CD14-positive monocyte (primary cell): ENCODE data around the gene PHRF1. TPM values are rescaled to one million over a fixed set of nuclear protein-coding genes. Genes with fewer than 3 reads are reported as not detected.
A peak's percentile ranks its signal among the peaks of the same experiment; 100 is the strongest.

Experiments used
- DNase-seq, 3 donors: peaks; one replicate each; pipeline ENCODE4 v3.0.0-alpha.2; 2011 to 2022
- H2AFZ ChIP-seq: 2 replicates; pipeline ENCODE4 v1.6.0; 2012; ENCODE audit warnings: mild to moderate bottlenecking, low read depth, low read length, inconsistent platforms; ENCODE audit not compliant: insufficient read depth, poor library complexity, severe bottlenecking
- H3K27ac ChIP-seq, 2 donors: 1 replicate in 1 of 2; 2 replicates in 1 of 2; pipeline ENCODE4 v1.5.1; 2012 to 2013; ENCODE audit warnings: low read length in 2 of 2, control low read depth in 1 of 2, inconsistent platforms in 1 of 2, low read depth in 1 of 2, mild to moderate bottlenecking in 1 of 2
- H3K27me3 ChIP-seq, 2 donors: one replicate each; pipeline versions ENCODE4 v1.6.0 to v1.6.1; 2011 to 2013; ENCODE audit warnings: low read length in 2 of 2; ENCODE audit not compliant: control insufficient read depth in 2 of 2, insufficient read depth in 2 of 2
- H3K36me3 ChIP-seq, 2 donors: replicated peaks in 1 of 2; 1 replicate in 1 of 2; 2 replicates in 1 of 2; pipeline versions ENCODE4 v1.5.1 to v1.6.1; 2012 to 2013; ENCODE audit warnings: low read length in 2 of 2, control low read depth in 1 of 2, inconsistent platforms in 1 of 2, mild to moderate bottlenecking in 1 of 2; ENCODE audit not compliant: insufficient read depth in 2 of 2, control insufficient read depth in 1 of 2
- H3K4me1 ChIP-seq, 2 donors: 1 replicate in 1 of 2; 2 replicates in 1 of 2; pipeline versions ENCODE4 v1.5.1 to v1.6.1; 2012 to 2013; ENCODE audit warnings: low read length in 2 of 2, control low read depth in 1 of 2, inconsistent platforms in 1 of 2, mild to moderate bottlenecking in 1 of 2, moderate library complexity in 1 of 2; ENCODE audit not compliant: insufficient read depth in 2 of 2, control insufficient read depth in 1 of 2
- H3K4me2 ChIP-seq: replicated peaks from 2 replicates; pipeline ENCODE3; 2012; ENCODE audit warnings: low read length, moderate library complexity, mild to moderate bottlenecking; ENCODE audit not compliant: poor library complexity, severe bottlenecking; ENCODE audit errors: extremely low read depth
- H3K4me3 ChIP-seq, 3 experiments: fragments of 200-600 bp in 1 of 3; sonication (generic) in 1 of 3; replicated peaks in 1 of 3; 1 replicate in 2 of 3; 2 replicates in 1 of 3; pipeline ENCODE4 v1.5.1; 2011 to 2013; ENCODE audit warnings: low read length in 3 of 3, mild to moderate bottlenecking in 3 of 3, control low read depth in 2 of 3, low read depth in 2 of 3, inconsistent platforms in 1 of 3, moderate library complexity in 1 of 3
- H3K79me2 ChIP-seq: 2 replicates; pipeline ENCODE4 v1.6.0; 2012; ENCODE audit warnings: mild to moderate bottlenecking, control low read depth, inconsistent platforms, low read length, moderate library complexity; ENCODE audit not compliant: insufficient read depth
- H3K9ac ChIP-seq: 2 replicates; pipeline ENCODE4 v1.6.0; 2017; ENCODE audit warnings: low read length, mild to moderate bottlenecking; ENCODE audit not compliant: insufficient read depth, poor library complexity, severe bottlenecking
- H3K9me3 ChIP-seq, 2 donors: replicated peaks in 1 of 2; 1 replicate in 1 of 2; 2 replicates in 1 of 2; pipeline versions ENCODE4 v1.5.1 to v1.6.1; 2012 to 2013; ENCODE audit warnings: low read length in 2 of 2, control low read depth in 1 of 2; ENCODE audit not compliant: control insufficient read depth in 1 of 2, insufficient read depth in 1 of 2
- H4K20me1 ChIP-seq: 2 replicates; pipeline ENCODE4 v1.6.0; 2012; ENCODE audit warnings: mild to moderate bottlenecking, low read length, control low read depth, moderate library complexity; ENCODE audit not compliant: insufficient read depth
- H3K27ac Mint-ChIP-seq, 7 donors: one replicate each; pipeline ENCODE4 v1.8.0; 2020; ENCODE audit warnings: mild to moderate bottlenecking in 7 of 7, mixed read lengths in 7 of 7, moderate library complexity in 6 of 7, inconsistent platforms in 2 of 7
- H3K27me3 Mint-ChIP-seq, 3 donors: one replicate each; pipeline ENCODE4 v1.8.0; 2021 to 2022; ENCODE audit warnings: low read depth in 3 of 3, mild to moderate bottlenecking in 3 of 3, mixed read lengths in 3 of 3, moderate library complexity in 3 of 3, inconsistent platforms in 1 of 3
- H3K36me3 Mint-ChIP-seq, 2 donors: one replicate each; pipeline ENCODE4 v1.8.0; 2020; ENCODE audit warnings: mixed read lengths in 2 of 2, inconsistent platforms in 1 of 2, mild to moderate bottlenecking in 1 of 2
- H3K4me1 Mint-ChIP-seq: one replicate; pipeline ENCODE4 v1.8.0; 2020; ENCODE audit warnings: mild to moderate bottlenecking, mixed read lengths
- H3K4me3 Mint-ChIP-seq, 2 donors: one replicate each; pipeline ENCODE4 v1.8.0; 2020; ENCODE audit warnings: mild to moderate bottlenecking in 2 of 2, mixed read lengths in 2 of 2, moderate library complexity in 1 of 2
- H3K9me3 Mint-ChIP-seq, 7 donors: one replicate each; pipeline ENCODE4 v1.8.0; 2020 to 2022; ENCODE audit warnings: mixed read lengths in 7 of 7, mild to moderate bottlenecking in 6 of 7, moderate library complexity in 6 of 7, inconsistent platforms in 2 of 7
- CTCF ChIP-seq: fragments of 200-600 bp; IDR thresholded peaks from one replicate; pipeline ENCODE4 v1.8.0; 2022; ENCODE audit warnings: antibody characterized with exemption, mild to moderate bottlenecking
- WGBS: methylation state at CpG from one replicate; pipeline ENCODE4 v1.1.5; 2013; ENCODE audit warnings: missing lambda C conversion rate; ENCODE audit not compliant: insufficient coverage; 5-methylcytosine and 5-hydroxymethylcytosine counted together
- intact Hi-C, 2 donors: fragments of 100-400 bp; cut with micrococcal nuclease; formaldehyde crosslinking; loops; one replicate each; pipeline versions ENCODE4 v1.15.0 to v1.15.1; 2023
- polyA plus RNA-seq, 3 donors: library from polyadenylated mRNA; depleted of rRNA in 1 of 3; unstranded in 2 of 3; stranded (reverse) in 1 of 3; fragments of 300-500 nt in 2 of 3; fragments of >200 nt in 1 of 3; fragmentation: Illumina TruSeq in 2 of 3; gene quantifications; 1 replicate in 2 of 3; 2 replicates in 1 of 3; pipeline ENCODE4 v1.2.3, GENCODE V29; 2012 to 2021

The PHRF1 gene
- polyA plus RNA-seq, 3 donors = 1.3 to 11.1 (median 3.3) TPM

- intact Hi-C loops = no loop called here
- Histone ChIP-seq H3K9ac (no peak overlapping the region), H3K4me3 (no peak overlapping the region), H2AFZ (no peak overlapping the region), H3K79me2 (peaks cover 22% of the 10 kb centered on the region), H3K9me3 (no peaks in the 10 kb centered on the region), H3K4me1 (peaks cover 3 to 4% of the 10 kb centered on the region in 2 donors), H3K4me2 (no peak overlapping the region), H3K36me3 (peaks cover 82 to 97% of the 10 kb centered on the region in 2 donors), H3K27ac (no peak overlapping the region), H3K27me3 (no peaks in the 10 kb centered on the region), H4K20me1 (peaks cover 68% of the 10 kb centered on the region)
- TF ChIP-seq CTCF = no peak
- peaks cover 80 to 97% of the 10 kb centered on the region in 2 donors for H3K36me3 Mint-ChIP-seq
- H3K9me3 Mint-ChIP-seq = no peaks in the 10 kb centered on the region
- H3K4me3 Mint-ChIP-seq = no peak overlapping the region
- peaks cover 0 to 2% (median 0%) of the 10 kb centered on the region in 3 donors for H3K27me3 Mint-ChIP-seq
- H3K4me1 Mint-ChIP-seq = peaks cover 6% of the 10 kb centered on the region
- peak overlapping the region in 1 of 7 donors; percentile 23 for H3K27ac Mint-ChIP-seq
- 100% methylated on average over 15 of the region's 21 CpGs for WGBS
- DNase-seq = no peak
Measured at GRCh38 chr11:593347-593746, 17.1 kb downstream of the PHRF1 start.

GRCh38 chr11:595400-595799, 19.1 kb downstream of the PHRF1 start:
- H3K27me3 Mint-ChIP-seq = peaks cover 0 to 2% (median 0%) of the 10 kb centered on the region in 3 donors
- no peaks in the 10 kb centered on the region for H3K4me1 Mint-ChIP-seq
- Histone ChIP-seq H3K79me2 (peaks cover 4% of the 10 kb centered on the region), H3K27ac (no peak overlapping the region), H2AFZ (no peak overlapping the region), H3K9me3 (no peaks in the 10 kb centered on the region), H3K27me3 (no peaks in the 10 kb centered on the region), H3K9ac (no peak overlapping the region), H3K4me1 (no peaks in the 10 kb centered on the region), H3K4me3 (no peak overlapping the region), H3K4me2 (no peak overlapping the region), H3K36me3 (peaks cover 87 to 97% of the 10 kb centered on the region in 2 donors), H4K20me1 (peaks cover 65% of the 10 kb centered on the region)
- H3K4me3 Mint-ChIP-seq = no peak overlapping the region
- intact Hi-C loops = no loop called here
- H3K27ac Mint-ChIP-seq = no peak overlapping the region
- no peak for DNase-seq
- WGBS = 93% methylated on average over 8 of the region's 10 CpGs
- H3K9me3 Mint-ChIP-seq = no peaks in the 10 kb centered on the region
- peaks cover 74 to 97% of the 10 kb centered on the region in 2 donors for H3K36me3 Mint-ChIP-seq
- TF ChIP-seq CTCF = no peak
